Measurements from ENCODE around the gene CYP2F1.
"Not testable (repeated sequence)": the region's sequence is repeated elsewhere in the genome, so short reads cannot be mapped to it uniquely, and the experiment has no call there.

Gene CYP2F1, protein sequence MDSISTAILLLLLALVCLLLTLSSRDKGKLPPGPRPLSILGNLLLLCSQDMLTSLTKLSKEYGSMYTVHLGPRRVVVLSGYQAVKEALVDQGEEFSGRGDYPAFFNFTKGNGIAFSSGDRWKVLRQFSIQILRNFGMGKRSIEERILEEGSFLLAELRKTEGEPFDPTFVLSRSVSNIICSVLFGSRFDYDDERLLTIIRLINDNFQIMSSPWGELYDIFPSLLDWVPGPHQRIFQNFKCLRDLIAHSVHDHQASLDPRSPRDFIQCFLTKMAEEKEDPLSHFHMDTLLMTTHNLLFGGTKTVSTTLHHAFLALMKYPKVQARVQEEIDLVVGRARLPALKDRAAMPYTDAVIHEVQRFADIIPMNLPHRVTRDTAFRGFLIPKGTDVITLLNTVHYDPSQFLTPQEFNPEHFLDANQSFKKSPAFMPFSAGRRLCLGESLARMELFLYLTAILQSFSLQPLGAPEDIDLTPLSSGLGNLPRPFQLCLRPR

DNA sequence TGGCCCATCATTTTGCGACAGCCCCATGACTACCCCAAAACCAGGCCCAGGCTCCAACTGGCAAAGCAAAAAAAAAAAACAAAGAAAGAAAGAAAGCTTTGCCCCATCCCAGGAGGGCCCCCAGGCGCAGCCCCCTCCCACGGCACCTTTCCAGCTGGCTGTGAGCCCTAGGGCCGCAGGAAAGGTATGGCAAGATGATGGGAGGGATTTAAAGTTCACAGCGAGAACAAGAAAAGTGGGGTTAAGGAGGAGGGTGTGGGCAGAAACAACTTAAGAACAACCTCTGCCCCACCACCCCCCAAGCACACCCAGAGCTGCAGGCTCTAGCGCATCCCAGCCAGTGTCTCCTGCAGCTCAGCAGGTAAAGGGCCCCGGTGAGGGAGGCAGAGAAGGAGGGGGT lies at the start of gene CYP2F1:
CYP2F1 (plus strand) TSS at position 301 of the 400 bp plus-strand sequence. CDS start 1,757 bp downstream, outside the sequence.
- DNase-seq = no peak

- no peak for DNase-seq
These were observed 49.2 kb upstream of the CYP2F1 start for GRCh38 chr19:41064974-41065569.

- no peak for DNase-seq
These were observed 37.9 kb upstream of the CYP2F1 start for GRCh38 chr19:41076286-41076685.

DNA sequence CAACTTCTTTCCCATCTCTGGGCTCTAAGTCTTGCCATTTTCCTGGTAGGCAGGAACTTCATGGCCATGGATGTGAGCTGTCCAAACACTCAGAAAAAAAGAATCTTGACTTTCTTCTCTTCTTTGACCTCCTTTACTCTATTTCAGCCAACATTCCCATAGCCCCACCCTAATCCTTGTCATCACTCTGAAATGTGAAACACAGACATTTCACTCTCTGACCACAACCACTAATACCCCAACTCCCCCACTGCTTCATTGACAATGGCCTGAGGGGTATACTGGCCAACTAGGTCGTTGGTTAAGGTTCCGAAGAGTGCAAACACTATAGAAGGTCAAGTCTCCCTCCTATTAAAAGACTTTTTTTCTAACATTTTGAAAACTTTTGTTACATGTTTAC lies 30.7 kb upstream of the CYP2F1 start:
- no peak for DNase-seq

GRCh38 chr19:41085748-41086415 lies 28.4 kb upstream of the CYP2F1 start:
- DNase-seq = no peak

DNA sequence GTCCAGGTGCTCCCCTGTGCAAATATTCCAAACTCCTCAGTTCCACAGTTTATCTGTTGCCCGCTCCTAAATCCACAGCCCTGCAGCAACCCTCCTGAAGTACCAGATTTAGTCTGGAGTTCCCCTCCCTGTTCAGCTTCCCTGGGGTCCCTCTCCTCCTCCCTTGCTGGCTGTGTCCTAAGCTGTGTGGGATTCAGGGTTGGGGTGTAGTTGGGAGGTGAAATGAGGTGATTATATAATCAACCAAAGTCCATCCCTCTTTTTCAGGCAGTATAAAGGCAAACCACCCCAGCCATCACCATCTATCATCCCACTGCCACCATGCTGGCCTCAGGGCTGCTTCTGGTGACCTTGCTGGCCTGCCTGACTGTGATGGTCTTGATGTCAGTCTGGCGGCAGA lies 26.1 kb upstream of the CYP2F1 start, which contains the start of gene CYP2A13:
CYP2A13 (plus strand) TSS at position 301 of the 400 bp plus-strand sequence; CDS start at position 322, 21 bp downstream.
- no peak for DNase-seq

DNA sequence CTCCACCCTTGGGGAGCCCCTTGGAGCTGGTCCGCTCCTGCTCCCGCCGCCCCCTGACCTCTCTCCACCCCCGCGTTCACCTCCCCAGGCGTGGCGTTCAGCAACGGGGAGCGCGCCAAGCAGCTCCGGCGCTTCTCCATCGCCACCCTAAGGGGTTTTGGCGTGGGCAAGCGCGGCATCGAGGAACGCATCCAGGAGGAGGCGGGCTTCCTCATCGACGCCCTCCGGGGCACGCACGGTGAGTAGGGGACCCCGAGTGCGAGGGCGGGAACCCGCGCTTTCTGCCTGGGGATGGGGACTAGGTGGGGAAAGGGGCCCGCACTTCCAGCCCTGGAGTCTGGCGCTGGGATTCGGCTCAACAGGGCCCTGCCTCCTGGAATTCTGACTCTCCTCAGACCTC lies 24.3 kb upstream of the CYP2F1 start:
- DNase-seq = no peak

GRCh38 chr19:41095703-41096102 lies 18.5 kb upstream of the CYP2F1 start:
- no peak for DNase-seq

- DNase-seq = no peak
These were observed 17.9 kb upstream of the CYP2F1 start for GRCh38 chr19:41096353-41096752.

DNA sequence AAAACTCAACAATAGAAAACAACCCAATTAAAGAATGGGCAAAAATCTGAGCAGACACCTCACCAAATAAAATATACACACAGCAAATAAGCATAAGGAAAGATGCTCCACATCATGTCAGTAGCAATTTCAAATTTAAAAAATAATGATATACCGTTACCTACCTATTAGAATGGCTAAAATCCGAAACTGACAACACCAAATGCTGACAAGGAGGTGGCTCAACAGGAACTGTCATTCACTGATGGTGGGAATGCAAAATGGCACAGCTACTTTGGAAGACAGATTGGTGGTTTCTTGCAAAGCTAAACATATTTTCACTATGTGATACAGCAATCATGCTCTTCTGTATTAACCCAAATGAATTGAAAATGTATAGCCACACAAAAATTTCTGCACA lies 16.9 kb upstream of the CYP2F1 start:
- no peak for DNase-seq

DNA sequence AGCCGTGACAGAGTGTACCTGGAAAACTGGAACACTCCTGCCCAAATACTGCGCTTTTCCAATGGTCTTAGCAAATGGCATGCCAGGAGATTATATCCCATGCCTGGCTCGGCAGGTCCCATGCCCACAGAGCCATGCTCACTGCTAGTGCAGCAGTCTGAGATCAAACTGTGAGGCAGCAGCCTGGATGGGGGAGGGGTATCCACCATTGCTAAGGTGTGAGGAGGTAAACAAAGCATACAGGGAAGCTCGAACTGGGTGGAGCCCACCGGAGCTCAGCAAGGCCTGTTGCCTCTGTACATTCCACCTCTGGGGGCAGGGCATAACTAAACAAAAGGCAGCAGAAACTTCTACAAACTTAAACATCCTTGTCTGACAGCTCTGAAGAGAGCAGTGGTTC lies 15.5 kb upstream of the CYP2F1 start:
- DNase-seq = no peak

GRCh38 chr19:41102210-41102609 lies 12.0 kb upstream of the CYP2F1 start:
- DNase-seq = not testable (repeated sequence)

DNA sequence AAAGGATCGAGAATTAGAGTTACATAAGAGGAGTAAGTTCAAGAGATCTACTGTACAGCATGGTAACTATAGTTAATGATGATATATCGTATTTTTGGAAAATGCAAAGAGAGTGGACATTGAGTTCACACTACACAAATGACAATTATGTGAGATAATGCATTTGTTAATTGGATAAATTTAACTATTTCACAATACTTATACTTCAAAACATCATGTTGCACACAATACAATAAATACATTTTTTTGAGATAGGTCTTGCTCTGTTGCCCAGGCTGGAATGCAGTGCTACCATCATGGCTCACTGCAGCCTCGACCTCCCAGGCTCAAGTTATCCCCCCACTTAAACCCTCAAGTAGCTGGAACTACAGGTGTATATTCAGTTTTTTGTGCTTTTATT lies 8.1 kb upstream of the CYP2F1 start:
- no peak for DNase-seq

GRCh38 chr19:41111296-41111695 lies 2.9 kb upstream of the CYP2F1 start:
- no peak for DNase-seq

- no peak for DNase-seq
These were observed 2.4 kb upstream of the CYP2F1 start for GRCh38 chr19:41111750-41112295.

DNA sequence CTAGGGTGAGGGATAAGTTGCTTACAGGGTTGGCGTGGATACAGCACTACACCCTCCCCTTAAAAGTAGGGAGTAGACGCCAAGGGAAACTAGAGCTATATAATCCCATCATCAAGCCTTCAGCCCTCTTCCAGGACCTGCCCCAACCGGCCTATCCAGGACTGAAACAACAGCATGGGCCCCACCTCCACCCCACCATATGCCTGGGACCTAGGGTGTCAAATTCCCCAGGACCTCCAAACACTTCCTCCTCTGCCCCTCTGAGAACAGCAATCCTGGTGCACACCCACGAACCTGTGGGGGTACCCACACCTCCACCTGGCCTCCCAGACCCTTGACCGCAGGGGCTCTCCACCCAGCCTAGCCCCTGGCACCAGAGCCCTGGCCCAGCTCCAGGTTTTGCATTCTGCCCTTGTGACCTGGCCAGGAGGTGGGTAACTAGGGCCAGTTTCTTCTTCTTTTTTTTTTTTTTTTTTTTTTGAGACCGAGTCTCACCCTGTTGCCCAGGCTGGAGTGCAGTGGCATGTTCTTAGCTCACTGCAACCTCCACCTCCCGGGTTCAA lies 1.4 kb upstream of the CYP2F1 start:
- no peak for DNase-seq

GRCh38 chr19:41116261-41116660 lies 2.0 kb downstream of the CYP2F1 start:
- no peak for DNase-seq

- not testable (repeated sequence) for DNase-seq
These were observed 7.0 kb downstream of the CYP2F1 start for GRCh38 chr19:41120929-41121911.

- not testable (repeated sequence) for DNase-seq
These were observed 8.6 kb downstream of the CYP2F1 start for GRCh38 chr19:41122846-41123245.

DNA sequence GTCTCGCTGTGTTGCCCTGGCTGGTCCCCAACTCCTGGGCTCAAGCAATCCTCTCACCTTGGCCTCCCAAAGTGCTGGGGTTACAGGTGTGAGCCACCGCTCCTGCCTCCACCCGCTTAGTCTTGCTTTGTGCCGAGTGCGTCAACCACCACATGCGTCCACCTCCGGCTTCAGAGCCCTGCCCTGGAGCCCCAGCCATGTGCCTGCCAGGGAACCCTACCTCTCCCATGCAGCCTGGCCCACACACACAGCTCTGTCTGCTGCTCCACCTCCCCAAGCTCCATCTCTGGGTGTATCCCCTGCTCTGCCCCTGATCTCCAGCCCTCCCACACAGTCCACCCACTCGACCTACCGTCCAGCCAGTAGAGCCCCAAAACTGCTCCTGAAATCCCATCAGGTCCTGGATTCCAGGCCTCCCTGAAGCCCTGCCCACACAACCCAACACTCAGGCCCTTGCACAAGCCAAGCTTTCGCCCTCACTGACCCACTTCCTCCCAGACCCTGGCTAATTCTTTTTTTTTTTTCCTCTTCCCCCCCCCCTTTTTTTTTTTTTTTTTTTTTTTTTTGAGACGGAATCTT lies 9.6 kb downstream of the CYP2F1 start:
- DNase-seq = no peak

DNA sequence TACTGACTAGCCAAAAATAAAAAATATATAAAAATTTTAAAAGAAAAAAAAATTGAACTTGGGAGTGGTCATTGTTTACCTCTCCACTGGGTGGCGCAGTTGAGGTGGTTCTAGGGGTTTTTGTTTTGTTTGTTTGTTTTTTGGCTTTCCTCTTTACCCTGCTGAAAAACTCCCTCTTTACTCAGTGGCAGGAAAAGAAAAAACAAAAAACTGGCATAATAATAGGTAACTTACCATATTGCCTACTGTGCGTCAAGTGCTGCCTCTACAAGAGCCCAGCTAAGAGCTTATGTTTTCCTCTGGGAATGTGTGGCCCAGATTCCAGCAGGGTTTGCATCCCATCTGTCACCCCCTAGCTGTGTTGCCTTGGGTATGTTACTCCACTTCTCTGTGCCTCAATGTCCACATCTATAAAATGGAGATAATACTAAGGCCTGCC lies 12.6 kb downstream of the CYP2F1 start:
- DNase-seq = not testable (repeated sequence)

Measured in SHP77 treated with DMSO at 0.1 percent for 48 hours (cell line).